WTC11 (cell line): Measurements from ENCODE around the gene SNX15. TPM values are rescaled to one million over a fixed set of nuclear protein-coding genes. Genes with fewer than 3 reads are reported as not detected.
A peak's percentile ranks its signal among the peaks of the same experiment; 100 is the strongest.

Experiments
- AFF4 ChIP-seq: sonication (generic); formaldehyde crosslinking; IDR thresholded peaks from 2 replicates; pipeline ENCODE4 v1.8.1; 2023; ENCODE audit warnings: mild to moderate bottlenecking, missing genetic modification reagents, borderline replicate concordance
- AR ChIP-seq: fragments of 250-450 bp; sonication (Bioruptor Pico); IDR thresholded peaks from 2 replicates; pipeline ENCODE4 v1.9.0; 2021; ENCODE audit warnings: mild to moderate bottlenecking
- ATF3 ChIP-seq: sonication (generic); formaldehyde crosslinking; conservative IDR thresholded peaks from 2 replicates; pipeline ENCODE4 v1.8.1; 2022; ENCODE audit warnings: mild to moderate bottlenecking, missing genetic modification reagents
- CBFB ChIP-seq: sonication (generic); formaldehyde crosslinking; IDR thresholded peaks from 2 replicates; pipeline ENCODE4 v1.8.1; 2022; ENCODE audit warnings: mild to moderate bottlenecking, low read depth, missing genetic modification reagents
- CREB1 ChIP-seq: sonication (generic); formaldehyde crosslinking; IDR thresholded peaks from 2 replicates; pipeline ENCODE4 v1.8.0; 2023; ENCODE audit warnings: mild to moderate bottlenecking, missing genetic modification reagents
- E2F1 ChIP-seq: sonication (generic); formaldehyde crosslinking; IDR thresholded peaks from 2 replicates; pipeline ENCODE4 v1.8.0; 2022; ENCODE audit warnings: mild to moderate bottlenecking, missing genetic modification reagents
- ESRRA ChIP-seq: sonication (generic); formaldehyde crosslinking; IDR thresholded peaks from 2 replicates; pipeline ENCODE4 v1.8.1; 2022; ENCODE audit warnings: mild to moderate bottlenecking, missing genetic modification reagents, borderline replicate concordance
- GABPB1 ChIP-seq: sonication (generic); formaldehyde crosslinking; IDR thresholded peaks from 2 replicates; pipeline ENCODE4 v1.8.1; 2023; ENCODE audit warnings: mild to moderate bottlenecking, missing genetic modification reagents
- JUN ChIP-seq: sonication (generic); formaldehyde crosslinking; IDR thresholded peaks from 2 replicates; pipeline ENCODE4 v1.8.0; 2023; ENCODE audit warnings: mild to moderate bottlenecking, missing genetic modification reagents
- KAT7 ChIP-seq: sonication (generic); formaldehyde crosslinking; IDR thresholded peaks from 2 replicates; pipeline ENCODE4 v1.8.1; 2023; ENCODE audit warnings: missing genetic modification reagents, mild to moderate bottlenecking, borderline replicate concordance
- MYBL2 ChIP-seq: sonication (generic); formaldehyde crosslinking; IDR thresholded peaks from 2 replicates; pipeline ENCODE4 v1.8.1; 2023; ENCODE audit warnings: mild to moderate bottlenecking, moderate library complexity, missing genetic modification reagents
- NFE2L1 ChIP-seq: sonication (generic); formaldehyde crosslinking; IDR thresholded peaks from 2 replicates; pipeline ENCODE4 v1.8.1; 2023; ENCODE audit warnings: missing genetic modification reagents
- NFYB ChIP-seq: sonication (generic); formaldehyde crosslinking; conservative IDR thresholded peaks from 2 replicates; pipeline ENCODE4 v1.8.0; 2022; ENCODE audit warnings: low read depth, missing genetic modification reagents
- NR3C1 ChIP-seq: sonication (generic); formaldehyde crosslinking; conservative IDR thresholded peaks from 2 replicates; pipeline ENCODE4 v1.8.1; 2023; ENCODE audit warnings: low read depth, mild to moderate bottlenecking, missing genetic modification reagents
- SMAD4 ChIP-seq: sonication (generic); formaldehyde crosslinking; IDR thresholded peaks from 2 replicates; pipeline ENCODE4 v1.8.0; 2022; ENCODE audit warnings: mild to moderate bottlenecking, missing genetic modification reagents
- SOX15 ChIP-seq: fragments of 250-450 bp; sonication (Bioruptor Pico); IDR thresholded peaks from 2 replicates; pipeline ENCODE4 v1.9.0; 2021; ENCODE audit warnings: mild to moderate bottlenecking
- SP1 ChIP-seq: sonication (generic); formaldehyde crosslinking; conservative IDR thresholded peaks from 2 replicates; pipeline ENCODE4 v1.8.1; 2022; ENCODE audit warnings: missing genetic modification reagents
- TCF7 ChIP-seq: sonication (generic); formaldehyde crosslinking; IDR thresholded peaks from 2 replicates; pipeline ENCODE4 v1.8.0; 2022; ENCODE audit warnings: mild to moderate bottlenecking, low read depth, missing genetic modification reagents, moderate library complexity
- TEAD4 ChIP-seq: sonication (generic); formaldehyde crosslinking; IDR thresholded peaks from 2 replicates; pipeline ENCODE4 v1.8.0; 2022; ENCODE audit warnings: mild to moderate bottlenecking, missing genetic modification reagents
- ZNF281 ChIP-seq: sonication (generic); formaldehyde crosslinking; IDR thresholded peaks from 2 replicates; pipeline ENCODE4 v1.8.0; 2023; ENCODE audit warnings: mild to moderate bottlenecking, missing genetic modification reagents
- ZNF317 ChIP-seq: sonication (generic); formaldehyde crosslinking; IDR thresholded peaks from 2 replicates; pipeline ENCODE4 v1.8.1; 2023; ENCODE audit warnings: low read depth, mild to moderate bottlenecking, moderate library complexity, missing genetic modification reagents, borderline replicate concordance
- ZNF396 ChIP-seq: fragments of 250-450 bp; sonication (Bioruptor Pico); IDR thresholded peaks from 2 replicates; pipeline ENCODE4 v1.8.0; 2021; ENCODE audit warnings: mild to moderate bottlenecking, moderate library complexity, borderline replicate concordance
- total RNA-seq: library from RNA; stranded (reverse); gene quantifications from 3 replicates; pipeline ENCODE4 v1.2.3, GENCODE V29; 2021

SNX15 gene
- total RNA-seq, 1 experiment from 2014 or later = 17.6 TPM

- TF ChIP-seq AFF4 (CRISPR knock-in tag) (no peak), NFYB (CRISPR knock-in tag) (peak; percentile 79), JUN (CRISPR knock-in tag) (no peak), AR (CRISPR knock-in tag) (no peak), NFE2L1 (CRISPR knock-in tag) (0 out of 2 replicates have a peak, but pooled peaks have one; percentile 54), ZNF317 (CRISPR knock-in tag) (no peak), CREB1 (CRISPR knock-in tag) (0 out of 2 replicates have a peak, but pooled peaks have one; percentile 16), MYBL2 (CRISPR knock-in tag) (peak; percentile 8; the same call in 1 of the 2 replicates), SOX15 (no peak), ATF3 (CRISPR knock-in tag) (no peak), SMAD4 (CRISPR knock-in tag) (no peak), TEAD4 (CRISPR knock-in tag) (no peak), E2F1 (CRISPR knock-in tag) (no peak), TCF7 (CRISPR knock-in tag) (no peak), ESRRA (CRISPR knock-in tag) (peak; percentile 78; the same call in 1 of the 2 replicates), ZNF396 (CRISPR knock-in tag) (no peak), CBFB (0 out of 2 replicates have a peak, but pooled peaks have one; percentile 51), GABPB1 (CRISPR knock-in tag) (no peak; the same call in 1 of the 2 replicates), NR3C1 (no peak), KAT7 (CRISPR knock-in tag) (peak; percentile 79; the same call in 1 of the 2 replicates), ZNF281 (CRISPR knock-in tag) (no peak), SP1 (CRISPR knock-in tag) (peak; percentile 36; the same call in 1 of the 2 replicates)
These were observed 13.1 kb upstream of the SNX15 start, which contains the start of gene ARL2 (continued) for GRCh38 chr11:65013888-65014725.
